Body of pancreas (tissue), 4 donors: Measurements from ENCODE around the gene SYNPR.

Experiments
- CTCF ChIP-seq, 7 experiments: fragments of 450-650 bp in 4 of 7; fragments of 200-600 bp in 3 of 7; sonication (generic) in 3 of 7; IDR thresholded peaks; one replicate each; pipeline ENCODE4 v1.5.1; 2016 to 2019; ENCODE audit warnings: antibody characterized with exemption in 7 of 7
- POLR2A ChIP-seq, 3 donors: fragments of 450-650 bp; IDR thresholded peaks; one replicate each; pipeline ENCODE4 v1.6.1; 2016; ENCODE audit warnings: antibody characterized with exemption in 3 of 3, mild to moderate bottlenecking in 2 of 3

GRCh38 chr3:63557912-63558311, 279.8 kb downstream of the SYNPR start:
- no peak for TF ChIP-seq CTCF (IDR thresholded peaks at IDR 0.05)
- no peak for TF ChIP-seq POLR2A (IDR thresholded peaks at IDR 0.05)
